ENCODE data around the gene NFIL3.
"Not testable (repeated sequence)": the region's sequence is repeated elsewhere in the genome, so short reads cannot be mapped to it uniquely, and the experiment has no call there.

DNA sequence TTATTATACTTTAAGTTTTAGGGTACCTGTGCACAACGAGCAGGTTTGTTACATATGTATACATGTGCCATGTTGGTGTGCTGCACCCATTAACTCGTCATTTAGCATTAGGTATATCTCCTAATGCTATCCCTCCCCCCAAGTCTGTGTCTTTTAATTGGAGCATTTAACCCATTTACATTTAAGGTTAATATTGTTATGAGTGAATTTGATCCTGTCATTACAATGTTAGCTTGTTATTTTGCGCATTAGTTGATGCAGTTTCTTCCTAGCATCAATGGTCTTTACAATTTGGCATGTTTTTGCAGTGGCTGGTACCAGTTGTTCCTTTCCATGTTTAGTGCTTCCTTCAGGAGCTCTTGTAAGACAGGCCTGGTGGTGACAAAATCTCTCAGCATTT is 47.9 kb upstream of the NFIL3 start:
- TF ChIP-seq ELF4 (IDR thresholded peaks at IDR 0.05); FOXM1 (IDR thresholded peaks at IDR 0.05; ENCODE audit: borderline replicate concordance); TARDBP (IDR thresholded peaks at IDR 0.05): not testable (repeated sequence)

Measured in HEK293T (cell line).